Smooth muscle cell (in vitro differentiated cells): ENCODE results near the gene TP73. TPM values are rescaled to one million over a fixed set of nuclear protein-coding genes. Genes with fewer than 3 reads are reported as not detected.

ENCODE experiments used
- DNase-seq: peaks from one replicate; lab custom pipeline; 2025; ENCODE audit not compliant: unreplicated experiment; lab: John Stamatoyannopoulos, UW
- H2AFZ ChIP-seq: fragments of 200-600 bp; sonication (generic); 2 replicates; pipeline ENCODE4 v1.6.0; 2016; ENCODE audit warnings: antibody characterized with exemption, low read depth, mild to moderate bottlenecking
- H3F3A ChIP-seq: fragments of 200-600 bp; sonication (generic); 2 replicates; pipeline ENCODE4 v1.6.0; 2017; ENCODE audit warnings: antibody characterized with exemption, low read depth
- H3K27ac ChIP-seq: fragments of 200-600 bp; sonication (generic); 2 replicates; pipeline ENCODE4 v1.5.1; 2016; ENCODE audit warnings: low read depth, mild to moderate bottlenecking
- H3K27me3 ChIP-seq: fragments of 200-600 bp; sonication (generic); 2 replicates; pipeline ENCODE4 v1.6.1; 2016; ENCODE audit warnings: low read depth, mild to moderate bottlenecking
- H3K36me3 ChIP-seq: fragments of 200-600 bp; sonication (generic); 2 replicates; pipeline ENCODE4 v1.5.1; 2016; ENCODE audit warnings: low read depth
- H3K4me1 ChIP-seq: fragments of 200-600 bp; sonication (generic); 2 replicates; pipeline ENCODE4 v1.5.1; 2016; ENCODE audit warnings: low read depth
- H3K4me2 ChIP-seq: fragments of 200-600 bp; sonication (generic); 2 replicates; pipeline ENCODE4 v1.6.0; 2016; ENCODE audit warnings: mild to moderate bottlenecking
- H3K4me3 ChIP-seq: fragments of 200-600 bp; sonication (generic); 2 replicates; pipeline ENCODE4 v1.5.1; 2016; ENCODE audit warnings: mild to moderate bottlenecking
- H3K79me2 ChIP-seq: fragments of 200-600 bp; sonication (generic); 2 replicates; pipeline ENCODE4 v1.6.0; 2016; ENCODE audit warnings: low read depth, mild to moderate bottlenecking
- H3K9ac ChIP-seq: fragments of 200-600 bp; sonication (generic); 2 replicates; pipeline ENCODE4 v1.6.0; 2016; ENCODE audit warnings: low read depth
- H3K9me3 ChIP-seq: fragments of 200-600 bp; sonication (generic); replicated peaks from 2 replicates; pipeline ENCODE4 v1.5.1; 2016; ENCODE audit warnings: low read depth
- H4K20me1 ChIP-seq: fragments of 200-600 bp; sonication (generic); 2 replicates; pipeline ENCODE4 v1.6.0; 2016; ENCODE audit warnings: low read depth
- WGBS: methylation state at CpG from one replicate; pipeline ENCODE4 v1.1.7; 2016; ENCODE audit warnings: low lambda C conversion rate; 5-methylcytosine and 5-hydroxymethylcytosine counted together
- polyA plus RNA-seq: library from polyadenylated mRNA; unstranded; fragments of >200 nt; fragmentation: Nextera tagmentation; extraction: Ambion mirVana; gene quantifications from 2 replicates; pipeline ENCODE4 v1.2.1, GENCODE V29; 2016
- total RNA-seq: library from RNA; depleted of rRNA; stranded (reverse); fragments of >200 nt; gene quantifications from 2 replicates; pipeline ENCODE4 v1.2.3, GENCODE V29; 2014
- TF ChIP-seq, protein P1 (sequence below): fragments of 200-600 bp; sonication (generic); IDR thresholded peaks from 2 replicates; pipeline ENCODE4 v1.5.1; 2017; ENCODE audit warnings: borderline replicate concordance, mild to moderate bottlenecking, antibody characterized with exemption; ENCODE audit not compliant: insufficient read depth, poor library complexity, severe bottlenecking

Gene TP73
- total and polyA plus RNA-seq, 2 experiments from 2014 or later, result 0.22 TPM; not detected in 1

DNA sequence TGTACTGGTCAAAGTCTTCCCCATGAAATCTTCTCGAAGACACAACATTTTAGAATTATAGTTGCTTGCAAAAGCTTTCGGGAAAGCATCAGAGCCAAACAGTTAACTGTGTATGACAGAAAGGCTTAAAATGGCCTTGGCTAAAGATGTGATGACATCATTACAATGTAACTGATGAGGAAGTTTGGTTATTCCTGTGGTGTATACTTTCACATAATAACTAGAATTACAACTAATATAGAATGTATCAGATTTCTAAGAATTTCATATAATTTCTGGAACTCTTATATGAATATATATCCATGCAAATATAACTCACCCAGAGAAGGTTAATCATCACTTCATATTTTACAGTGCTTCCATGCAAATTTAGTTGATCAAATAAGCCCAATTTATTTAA is 8.4 kb downstream of the TP73 start:
- no peaks in the 10 kb centered on the region for H4K20me1 ChIP-seq
- peaks cover 23% of the 10 kb centered on the region for H3K27me3 ChIP-seq
- H3K79me2 ChIP-seq, result no peaks in the 10 kb centered on the region
- no peaks in the 10 kb centered on the region for H3K4me1 ChIP-seq
- H3K9me3 ChIP-seq, result no peaks in the 10 kb centered on the region
- no peak overlapping the region for H2AFZ ChIP-seq
- no peak overlapping the region for H3K27ac ChIP-seq
- no peak overlapping the region for H3K4me3 ChIP-seq
- TF ChIP-seq, protein P1, sequence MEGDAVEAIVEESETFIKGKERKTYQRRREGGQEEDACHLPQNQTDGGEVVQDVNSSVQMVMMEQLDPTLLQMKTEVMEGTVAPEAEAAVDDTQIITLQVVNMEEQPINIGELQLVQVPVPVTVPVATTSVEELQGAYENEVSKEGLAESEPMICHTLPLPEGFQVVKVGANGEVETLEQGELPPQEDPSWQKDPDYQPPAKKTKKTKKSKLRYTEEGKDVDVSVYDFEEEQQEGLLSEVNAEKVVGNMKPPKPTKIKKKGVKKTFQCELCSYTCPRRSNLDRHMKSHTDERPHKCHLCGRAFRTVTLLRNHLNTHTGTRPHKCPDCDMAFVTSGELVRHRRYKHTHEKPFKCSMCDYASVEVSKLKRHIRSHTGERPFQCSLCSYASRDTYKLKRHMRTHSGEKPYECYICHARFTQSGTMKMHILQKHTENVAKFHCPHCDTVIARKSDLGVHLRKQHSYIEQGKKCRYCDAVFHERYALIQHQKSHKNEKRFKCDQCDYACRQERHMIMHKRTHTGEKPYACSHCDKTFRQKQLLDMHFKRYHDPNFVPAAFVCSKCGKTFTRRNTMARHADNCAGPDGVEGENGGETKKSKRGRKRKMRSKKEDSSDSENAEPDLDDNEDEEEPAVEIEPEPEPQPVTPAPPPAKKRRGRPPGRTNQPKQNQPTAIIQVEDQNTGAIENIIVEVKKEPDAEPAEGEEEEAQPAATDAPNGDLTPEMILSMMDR, result no peak
- no peaks in the 10 kb centered on the region for H3K36me3 ChIP-seq
- 69% methylated on average over 2 of the region's 2 CpGs for WGBS
- DNase-seq, result no peak
- H3F3A ChIP-seq, result no peaks in the 10 kb centered on the region
- H3K4me2 ChIP-seq, result no peak overlapping the region
- H3K9ac ChIP-seq, result no peak overlapping the region

DNA sequence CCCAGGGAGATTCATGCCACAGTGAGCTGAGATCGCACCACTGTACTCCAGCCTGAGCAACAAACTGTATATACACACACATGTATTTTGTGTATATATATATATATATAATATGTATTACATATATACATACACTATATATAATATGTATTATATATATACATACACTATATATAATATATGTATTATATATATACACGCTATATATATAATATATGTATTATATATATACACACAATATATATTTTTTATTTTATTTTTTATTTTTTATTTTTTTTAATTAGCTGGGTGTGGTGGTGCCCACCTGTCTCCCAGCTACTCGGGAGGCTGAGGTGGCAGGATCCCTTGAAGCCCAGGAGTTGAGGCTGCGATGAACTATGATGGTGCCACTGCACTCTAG is 9.3 kb downstream of the TP73 start:
- H3K4me1 ChIP-seq, result no peaks in the 10 kb centered on the region
- H3K4me2 ChIP-seq, result no peak overlapping the region
- DNase-seq, result no peak
- no peaks in the 10 kb centered on the region for H3K36me3 ChIP-seq
- H3K4me3 ChIP-seq, result no peak overlapping the region
- no peak overlapping the region for H3K9ac ChIP-seq
- no peaks in the 10 kb centered on the region for H3F3A ChIP-seq
- no peak overlapping the region for H3K27ac ChIP-seq
- no peaks in the 10 kb centered on the region for H4K20me1 ChIP-seq
- H3K9me3 ChIP-seq, result no peaks in the 10 kb centered on the region
- no peaks in the 10 kb centered on the region for H3K79me2 ChIP-seq
- TF ChIP-seq, protein P1, result no peak
- WGBS, result 90% methylated on average over 4 of the region's 4 CpGs
- no peak overlapping the region for H2AFZ ChIP-seq
- peaks cover 15% of the 10 kb centered on the region for H3K27me3 ChIP-seq

DNA sequence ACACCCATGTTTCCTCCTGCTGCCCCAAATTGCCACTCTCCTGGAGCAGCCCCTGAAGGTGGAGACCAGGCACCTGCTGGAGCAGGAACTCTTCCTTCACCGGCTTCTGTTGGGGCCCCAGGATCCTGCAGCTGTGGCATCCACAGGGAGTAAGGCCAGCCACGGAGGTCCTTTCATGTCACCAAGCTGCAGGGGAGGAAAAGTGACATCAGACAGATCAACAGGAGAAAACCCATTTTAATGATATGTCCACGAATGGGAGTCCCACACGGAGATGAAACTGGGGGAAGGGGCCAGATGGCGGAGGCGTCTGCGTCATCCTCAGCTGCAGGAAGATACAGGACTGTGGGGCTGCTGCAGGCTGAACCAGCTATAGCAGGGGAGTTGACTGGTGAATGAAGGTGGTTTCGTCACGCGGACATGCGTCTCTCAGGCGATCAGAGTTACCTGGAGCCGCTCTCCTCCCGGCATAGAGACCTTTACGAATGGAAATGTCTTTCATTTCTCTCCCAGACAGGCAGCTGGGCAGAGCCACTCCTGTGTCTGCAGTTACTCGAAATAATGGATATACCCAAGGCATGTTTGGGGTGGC is 9.9 kb downstream of the TP73 start:
- TF ChIP-seq, protein P1, result no peak
- H3K27ac ChIP-seq, result no peak overlapping the region

More for the DNA sequence above, 9.9 kb downstream of the TP73 start:
- H3F3A ChIP-seq, result no peaks in the 10 kb centered on the region
- H3K9me3 ChIP-seq, result no peaks in the 10 kb centered on the region
- H3K4me2 ChIP-seq, result no peak overlapping the region
- H2AFZ ChIP-seq, result no peak overlapping the region
- no peaks in the 10 kb centered on the region for H3K36me3 ChIP-seq
- H4K20me1 ChIP-seq, result no peaks in the 10 kb centered on the region
- no peak overlapping the region for H3K9ac ChIP-seq
- WGBS, result 87% methylated on average over 16 of the region's 16 CpGs
- no peaks in the 10 kb centered on the region for H3K4me1 ChIP-seq
- peaks cover 11% of the 10 kb centered on the region for H3K27me3 ChIP-seq
- DNase-seq, result no peak
- no peaks in the 10 kb centered on the region for H3K79me2 ChIP-seq
- H3K4me3 ChIP-seq, result no peak overlapping the region
